ENCODE results near the gene RIN3. TPM values are rescaled to one million over a fixed set of nuclear protein-coding genes. Genes with fewer than 3 reads are reported as not detected.

RIN3 gene
- polyA plus RNA-seq, 1 experiment = 8.2 TPM

DNA sequence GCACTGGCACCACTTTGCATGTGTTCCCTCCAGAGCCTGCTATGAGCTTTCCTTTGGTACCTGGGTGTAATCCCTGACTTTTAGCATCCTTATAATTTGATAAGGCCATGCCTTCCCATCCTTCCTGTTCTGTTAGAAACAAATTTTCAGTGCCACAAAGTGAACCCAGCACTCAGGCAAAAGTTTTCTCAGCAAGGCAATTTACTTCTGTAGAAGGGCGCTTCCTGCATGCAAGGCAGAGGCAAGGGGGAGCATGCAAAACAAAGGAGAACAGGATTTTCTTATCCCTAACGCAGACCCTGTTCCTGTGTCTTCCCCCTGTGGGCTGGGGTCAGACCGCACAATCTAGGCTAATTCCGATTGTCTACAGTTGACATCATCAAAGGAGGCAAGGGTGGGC is 108.7 kb downstream of the RIN3 start:
- Histone ChIP-seq H3K36me3 (ENCODE audit: control insufficient read depth, insufficient read depth, low read length) (no peaks in the 10 kb centered on the region), H3K27me3 (ENCODE audit: control insufficient read depth, insufficient read depth, low read length) (no peaks in the 10 kb centered on the region), H3K4me3 (ENCODE audit: low read depth, low read length) (no peak overlapping the region)
- TF ChIP-seq, protein P1, sequence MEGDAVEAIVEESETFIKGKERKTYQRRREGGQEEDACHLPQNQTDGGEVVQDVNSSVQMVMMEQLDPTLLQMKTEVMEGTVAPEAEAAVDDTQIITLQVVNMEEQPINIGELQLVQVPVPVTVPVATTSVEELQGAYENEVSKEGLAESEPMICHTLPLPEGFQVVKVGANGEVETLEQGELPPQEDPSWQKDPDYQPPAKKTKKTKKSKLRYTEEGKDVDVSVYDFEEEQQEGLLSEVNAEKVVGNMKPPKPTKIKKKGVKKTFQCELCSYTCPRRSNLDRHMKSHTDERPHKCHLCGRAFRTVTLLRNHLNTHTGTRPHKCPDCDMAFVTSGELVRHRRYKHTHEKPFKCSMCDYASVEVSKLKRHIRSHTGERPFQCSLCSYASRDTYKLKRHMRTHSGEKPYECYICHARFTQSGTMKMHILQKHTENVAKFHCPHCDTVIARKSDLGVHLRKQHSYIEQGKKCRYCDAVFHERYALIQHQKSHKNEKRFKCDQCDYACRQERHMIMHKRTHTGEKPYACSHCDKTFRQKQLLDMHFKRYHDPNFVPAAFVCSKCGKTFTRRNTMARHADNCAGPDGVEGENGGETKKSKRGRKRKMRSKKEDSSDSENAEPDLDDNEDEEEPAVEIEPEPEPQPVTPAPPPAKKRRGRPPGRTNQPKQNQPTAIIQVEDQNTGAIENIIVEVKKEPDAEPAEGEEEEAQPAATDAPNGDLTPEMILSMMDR (IDR thresholded peaks at IDR 0.05; ENCODE audit: insufficient read depth, low read depth, low read length) = no peak
- POLR2A ChIA-PET = no interaction called here
- CTCF ChIA-PET = interaction anchor here (2.6 kb wide), 1 partner anchor 10 kb away, joined by 7 read pairs; no protein-coding TSS in a partner anchor
- DNase-seq (ENCODE audit: low read depth) = no peak

DNA sequence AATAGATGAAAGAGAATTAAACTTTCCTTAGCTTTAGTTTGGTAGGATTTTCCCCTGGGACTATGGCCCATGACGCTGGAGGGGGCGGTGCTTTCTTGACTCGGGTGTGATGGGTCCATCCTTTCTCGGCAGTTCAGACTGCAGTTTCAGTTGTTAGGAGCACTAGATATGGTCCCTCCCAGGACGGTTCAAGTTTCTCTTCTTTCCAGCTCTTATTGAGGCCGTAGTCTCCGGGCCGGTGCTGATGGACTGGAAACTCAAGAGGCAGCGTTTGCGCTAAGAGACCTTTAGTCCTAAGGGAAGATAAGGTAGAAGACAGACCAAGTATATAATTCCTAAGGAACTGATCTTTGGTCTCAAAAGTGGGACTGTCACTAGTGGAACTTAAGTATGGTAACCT is 111.2 kb downstream of the RIN3 start:
- no peaks in the 10 kb centered on the region for H3K27me3 ChIP-seq (ENCODE audit: control insufficient read depth, insufficient read depth, low read length)
- H3K36me3 ChIP-seq (ENCODE audit: control insufficient read depth, insufficient read depth, low read length) = no peaks in the 10 kb centered on the region
- no peak overlapping the region for H3K4me3 ChIP-seq (ENCODE audit: low read depth, low read length)
- TF ChIP-seq, protein P1 (IDR thresholded peaks at IDR 0.05; ENCODE audit: insufficient read depth, low read depth, low read length) = no peak
- DNase-seq (ENCODE audit: low read depth) = no peak
- POLR2A ChIA-PET = no interaction called here
- CTCF ChIA-PET = interaction anchor here (0.9 kb wide), 1 partner anchor 56 kb away, joined by 3 read pairs; no protein-coding TSS in a partner anchor

- ChIA-PET POLR2A (no interaction called here), CTCF (interaction anchor here (0.9 kb wide), 1 partner anchor 55 kb away, joined by 3 read pairs; no protein-coding TSS in a partner anchor)
- Histone ChIP-seq H3K4me3 (ENCODE audit: low read depth, low read length) (no peak overlapping the region), H3K36me3 (ENCODE audit: control insufficient read depth, insufficient read depth, low read length) (no peaks in the 10 kb centered on the region), H3K27me3 (ENCODE audit: control insufficient read depth, insufficient read depth, low read length) (no peaks in the 10 kb centered on the region)
- TF ChIP-seq, protein P1 (IDR thresholded peaks at IDR 0.05; ENCODE audit: insufficient read depth, low read depth, low read length) = no peak
- DNase-seq (ENCODE audit: low read depth) = peak; percentile 94
Measured at GRCh38 chr14:92625213-92625612, 111.6 kb downstream of the RIN3 start.

GRCh38 chr14:92626041-92626440 is 112.5 kb downstream of the RIN3 start:
- ChIA-PET CTCF (no interaction called here), POLR2A (no interaction called here)
- H3K36me3 ChIP-seq (ENCODE audit: control insufficient read depth, insufficient read depth, low read length) = no peaks in the 10 kb centered on the region
- no peak overlapping the region for H3K4me3 ChIP-seq (ENCODE audit: low read depth, low read length)
- H3K27me3 ChIP-seq (ENCODE audit: control insufficient read depth, insufficient read depth, low read length) = no peaks in the 10 kb centered on the region
- TF ChIP-seq, protein P1 (IDR thresholded peaks at IDR 0.05; ENCODE audit: insufficient read depth, low read depth, low read length) = no peak
- no peak for DNase-seq (ENCODE audit: low read depth)

GRCh38 chr14:92627707-92628215 is 114.2 kb downstream of the RIN3 start:
- TF ChIP-seq, protein P1 (IDR thresholded peaks at IDR 0.05; ENCODE audit: insufficient read depth, low read depth, low read length) = no peak
- Histone ChIP-seq H3K4me3 (ENCODE audit: low read depth, low read length) (no peak overlapping the region), H3K36me3 (ENCODE audit: control insufficient read depth, insufficient read depth, low read length) (no peaks in the 10 kb centered on the region), H3K27me3 (ENCODE audit: control insufficient read depth, insufficient read depth, low read length) (no peaks in the 10 kb centered on the region)
- no peak for DNase-seq (ENCODE audit: low read depth)
- ChIA-PET CTCF (no interaction called here), POLR2A (no interaction called here)

Data from BJ (cell line).